Measurements from ENCODE around the gene DAP3.

GRCh38 chr1:155759966-155760630 is 71.2 kb downstream of the DAP3 start:
- TF ChIP-seq EZH2 (IDR thresholded peaks at IDR 0.05; ENCODE audit: insufficient read depth, poor library complexity, severe bottlenecking) (no peak), EZH2phosphoT487 (IDR thresholded peaks at IDR 0.05; ENCODE audit: insufficient read depth, low read depth) (no peak)

Data from GM23248 (cell line).